Osteocyte (in vitro differentiated cells): ENCODE data around the gene VASP. TPM values are rescaled to one million over a fixed set of nuclear protein-coding genes. Genes with fewer than 3 reads are reported as not detected.

Source experiments
- DNase-seq: peaks from one replicate; pipeline ENCODE4 v3.0.0; 2021; ENCODE audit warnings: mixed read lengths; ENCODE audit not compliant: unreplicated experiment; ENCODE audit errors: extremely low spot score
- H3K27ac Mint-ChIP-seq: one replicate; pipeline ENCODE4 v1.8.0; 2021; ENCODE audit warnings: mild to moderate bottlenecking, mixed read lengths; ENCODE audit not compliant: unreplicated experiment
- H3K27me3 Mint-ChIP-seq: one replicate; pipeline ENCODE4 v1.8.0; 2021; ENCODE audit warnings: mixed read lengths; ENCODE audit not compliant: unreplicated experiment
- H3K36me3 Mint-ChIP-seq: one replicate; pipeline ENCODE4 v1.8.0; 2021; ENCODE audit warnings: mixed read lengths; ENCODE audit not compliant: unreplicated experiment
- H3K4me1 Mint-ChIP-seq: one replicate; pipeline ENCODE4 v1.8.0; 2021; ENCODE audit warnings: mixed read lengths; ENCODE audit not compliant: unreplicated experiment
- H3K4me3 Mint-ChIP-seq: one replicate; pipeline ENCODE4 v1.8.0; 2021; ENCODE audit warnings: mild to moderate bottlenecking, moderate library complexity, mixed read lengths; ENCODE audit not compliant: unreplicated experiment
- H3K9me3 Mint-ChIP-seq: one replicate; pipeline ENCODE4 v1.8.0; 2021; ENCODE audit warnings: mixed read lengths; ENCODE audit not compliant: unreplicated experiment
- long read RNA-seq: library from polyadenylated mRNA; unstranded; transcript quantifications from one replicate; pipeline ENCODE4 v2.0.0, GENCODE V29; 2021
- total RNA-seq: library from RNA; stranded (reverse); gene quantifications from 2 replicates; pipeline ENCODE4 v1.2.1, GENCODE V29; 2021
- TF ChIP-seq, protein P1 (sequence below): fragments of 200-600 bp; sonication (generic); IDR thresholded peaks from 2 replicates; pipeline ENCODE4 v1.5.0; 2021; ENCODE audit warnings: antibody characterized with exemption, mild to moderate bottlenecking, moderate library complexity

The VASP gene
- 61.9 and 68.9 TPM in 2 replicates for total RNA-seq
- long read RNA-seq, partial matches to known transcripts, result 1 of 2 reads
- long read RNA-seq, other reads (novel, unspliced or antisense), result 1 of 2 reads

DNA sequence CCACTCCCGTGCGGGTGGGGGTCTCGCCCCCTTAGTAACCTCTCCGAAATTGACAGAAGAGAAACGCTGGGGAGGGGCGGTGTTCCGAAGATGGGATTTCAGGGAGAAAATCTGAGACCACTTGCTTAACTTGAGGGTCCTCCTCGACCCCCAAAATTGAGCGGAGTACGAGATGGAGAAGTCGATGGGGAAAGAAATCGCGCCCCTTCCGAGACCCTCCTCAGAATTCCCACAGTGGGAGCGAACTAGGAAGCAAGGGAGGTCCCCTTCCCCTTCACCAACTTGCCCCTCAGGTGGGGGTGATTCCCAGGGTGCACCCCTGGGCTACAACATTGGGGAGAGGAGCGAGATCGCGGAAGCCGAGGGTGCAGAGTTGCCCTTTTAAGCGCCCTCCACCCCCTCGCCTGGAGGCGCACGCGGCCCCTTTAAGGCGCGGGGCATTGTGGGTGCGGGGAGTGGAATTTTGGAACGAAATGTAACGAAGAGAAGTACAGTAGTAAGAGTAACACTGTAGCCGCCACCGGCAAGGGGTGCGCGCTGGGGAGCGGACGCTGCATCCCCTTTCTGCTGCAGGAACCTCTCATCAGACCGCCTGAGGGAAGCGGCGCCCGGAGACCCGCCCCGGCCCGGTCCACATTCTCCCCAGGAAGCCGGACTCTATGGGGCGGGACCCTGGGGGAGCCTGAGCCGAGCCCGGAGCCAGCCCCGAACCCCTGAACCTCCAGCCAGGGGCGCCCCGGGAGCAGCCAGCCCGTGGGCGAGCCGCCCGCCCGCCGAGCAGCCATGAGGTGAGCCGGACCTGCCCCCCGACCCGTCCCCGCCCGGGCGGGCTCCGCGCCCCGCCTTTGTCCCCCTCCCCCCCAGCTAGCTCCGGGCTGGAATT lies at the start of gene VASP:
Gene VASP, plus strand, starts transcription at position 491 of the 883 bp plus-strand sequence. Its CDS starts 293 bp downstream, at position 784.
- peak; percentile 89 for DNase-seq
- Mint-ChIP-seq H3K27ac (peak within 1 kb of the TSS; percentile 90), H3K36me3 (no peaks in the 10 kb centered on the region), H3K27me3 (no peaks in the 10 kb centered on the region), H3K9me3 (no peaks in the 10 kb centered on the region), H3K4me1 (peaks cover 30% of the 10 kb centered on the region), H3K4me3 (peak within 1 kb of the TSS; percentile 88)
- TF ChIP-seq, protein P1, sequence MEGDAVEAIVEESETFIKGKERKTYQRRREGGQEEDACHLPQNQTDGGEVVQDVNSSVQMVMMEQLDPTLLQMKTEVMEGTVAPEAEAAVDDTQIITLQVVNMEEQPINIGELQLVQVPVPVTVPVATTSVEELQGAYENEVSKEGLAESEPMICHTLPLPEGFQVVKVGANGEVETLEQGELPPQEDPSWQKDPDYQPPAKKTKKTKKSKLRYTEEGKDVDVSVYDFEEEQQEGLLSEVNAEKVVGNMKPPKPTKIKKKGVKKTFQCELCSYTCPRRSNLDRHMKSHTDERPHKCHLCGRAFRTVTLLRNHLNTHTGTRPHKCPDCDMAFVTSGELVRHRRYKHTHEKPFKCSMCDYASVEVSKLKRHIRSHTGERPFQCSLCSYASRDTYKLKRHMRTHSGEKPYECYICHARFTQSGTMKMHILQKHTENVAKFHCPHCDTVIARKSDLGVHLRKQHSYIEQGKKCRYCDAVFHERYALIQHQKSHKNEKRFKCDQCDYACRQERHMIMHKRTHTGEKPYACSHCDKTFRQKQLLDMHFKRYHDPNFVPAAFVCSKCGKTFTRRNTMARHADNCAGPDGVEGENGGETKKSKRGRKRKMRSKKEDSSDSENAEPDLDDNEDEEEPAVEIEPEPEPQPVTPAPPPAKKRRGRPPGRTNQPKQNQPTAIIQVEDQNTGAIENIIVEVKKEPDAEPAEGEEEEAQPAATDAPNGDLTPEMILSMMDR, result no peak

DNA sequence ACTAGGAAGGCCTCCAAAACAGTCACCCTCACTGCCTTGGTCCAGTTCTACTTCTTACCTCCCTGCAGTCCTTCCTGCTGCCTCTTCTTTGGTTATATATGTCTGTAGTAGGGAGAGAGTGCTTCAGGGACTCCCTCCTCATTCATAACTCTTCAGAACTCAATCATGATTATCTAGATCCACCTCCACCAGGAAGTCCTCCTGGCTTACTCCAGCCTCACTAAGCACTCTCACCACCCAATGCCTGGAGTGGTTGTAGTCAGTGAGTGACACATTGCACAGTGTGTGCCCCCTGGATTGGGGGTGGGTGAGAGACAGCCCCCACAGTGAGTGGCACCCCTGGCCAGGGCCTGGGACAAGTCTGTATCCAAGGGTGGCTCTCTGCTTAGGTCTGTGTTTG lies 49.5 kb upstream of the VASP start:
- no peak overlapping the region for H3K27ac Mint-ChIP-seq

DNA sequence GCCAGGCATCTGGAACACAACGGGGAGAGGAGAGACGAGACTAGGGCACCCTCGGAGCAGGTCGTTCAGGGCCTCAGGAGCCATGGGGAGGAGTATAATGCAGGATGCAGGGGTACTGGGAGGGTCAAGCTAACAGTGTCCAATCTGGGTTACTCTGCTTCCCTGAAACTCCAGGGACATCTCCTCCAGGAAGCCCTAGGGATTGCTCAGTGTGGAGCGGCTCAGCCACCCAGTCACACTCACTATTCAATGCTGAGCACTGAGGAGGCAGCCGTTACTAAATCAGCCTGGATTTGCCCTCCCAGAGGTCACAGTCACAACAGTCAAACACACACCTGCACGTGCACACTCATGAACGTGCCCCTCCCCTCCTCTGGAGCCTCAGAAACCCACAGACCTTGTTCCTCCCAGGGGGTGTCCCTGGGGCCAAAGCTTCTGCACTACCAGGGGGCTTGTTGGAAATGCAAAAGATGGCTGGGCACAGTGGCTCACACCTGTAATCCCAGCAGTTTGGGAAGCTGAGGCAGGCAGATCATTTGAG lies 46.4 kb upstream of the VASP start:
- no peak for DNase-seq
- H3K9me3 Mint-ChIP-seq, result no peaks in the 10 kb centered on the region
- TF ChIP-seq, protein P1, result no peak
- H3K4me3 Mint-ChIP-seq, result no peak overlapping the region
- H3K4me1 Mint-ChIP-seq, result peaks cover 7% of the 10 kb centered on the region
- H3K27me3 Mint-ChIP-seq, result no peaks in the 10 kb centered on the region
- H3K36me3 Mint-ChIP-seq, result no peaks in the 10 kb centered on the region
- no peak overlapping the region for H3K27ac Mint-ChIP-seq

More for the DNA sequence above, 49.5 kb upstream of the VASP start:
- no peaks in the 10 kb centered on the region for H3K27me3 Mint-ChIP-seq
- H3K9me3 Mint-ChIP-seq, result no peaks in the 10 kb centered on the region
- H3K4me1 Mint-ChIP-seq, result peaks cover 29% of the 10 kb centered on the region
- no peak overlapping the region for H3K4me3 Mint-ChIP-seq
- no peak for DNase-seq
- H3K36me3 Mint-ChIP-seq, result no peaks in the 10 kb centered on the region
- TF ChIP-seq, protein P1, result no peak

DNA sequence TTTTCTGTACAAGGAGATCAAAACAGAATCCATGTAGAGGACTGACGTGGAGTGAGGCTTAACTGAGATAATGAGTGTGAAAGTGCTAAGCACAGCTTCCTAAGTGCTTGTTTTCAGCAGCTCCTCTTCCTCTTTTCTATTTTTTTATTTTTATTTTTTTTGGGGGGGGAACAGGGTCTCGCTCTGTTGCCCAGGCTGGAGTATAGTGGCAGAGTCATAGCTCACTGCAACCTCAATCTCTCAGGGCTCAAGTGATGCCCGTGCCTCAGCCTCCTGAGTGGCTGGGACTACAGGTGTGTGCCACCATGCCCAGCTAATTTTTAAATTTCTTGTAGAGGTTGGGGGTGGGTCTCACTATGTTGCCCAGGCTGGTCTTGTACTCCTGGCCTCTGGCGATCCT lies 45.1 kb upstream of the VASP start:
- peaks cover 2% of the 10 kb centered on the region for H3K4me1 Mint-ChIP-seq
- no peak overlapping the region for H3K4me3 Mint-ChIP-seq
- no peak for DNase-seq
- TF ChIP-seq, protein P1, result no peak
- no peak overlapping the region for H3K27ac Mint-ChIP-seq
- H3K27me3 Mint-ChIP-seq, result no peaks in the 10 kb centered on the region
- no peaks in the 10 kb centered on the region for H3K9me3 Mint-ChIP-seq
- no peaks in the 10 kb centered on the region for H3K36me3 Mint-ChIP-seq

DNA sequence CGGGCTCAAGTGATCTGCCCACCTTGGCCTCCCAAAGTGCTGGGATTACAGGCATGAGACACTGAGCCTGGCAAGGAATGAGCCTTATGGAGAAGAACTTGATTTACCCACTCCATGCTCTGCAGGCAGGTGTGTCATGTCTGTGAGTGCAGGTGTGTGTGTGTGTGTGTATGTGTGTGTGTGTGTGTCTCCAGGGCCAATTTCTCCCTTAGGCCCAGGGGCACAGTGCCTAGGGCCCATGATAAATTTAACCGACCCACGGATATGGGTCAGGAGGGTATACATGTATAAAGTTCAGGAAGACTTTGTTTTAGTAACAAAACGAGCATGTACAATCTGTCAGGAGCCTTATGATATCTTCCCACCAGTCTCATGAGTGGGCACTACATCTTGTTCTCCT lies 44.0 kb upstream of the VASP start:
- TF ChIP-seq, protein P1, result no peak
- Mint-ChIP-seq H3K36me3 (no peaks in the 10 kb centered on the region), H3K4me1 (peaks cover 7% of the 10 kb centered on the region), H3K27ac (no peak overlapping the region), H3K9me3 (no peaks in the 10 kb centered on the region), H3K27me3 (no peaks in the 10 kb centered on the region), H3K4me3 (no peak overlapping the region)
- DNase-seq, result no peak
